Dermis microvascular lymphatic vessel endothelial cell (primary cell): ENCODE data around the gene HJURP. TPM values are rescaled to one million over a fixed set of nuclear protein-coding genes. Genes with fewer than 3 reads are reported as not detected.

ENCODE experiments used
- DNase-seq, 2 donors: peaks; one replicate each; pipeline versions ENCODE4 v3.0.0 to v3.0.0-alpha.2; 2010; ENCODE audit warnings: low read depth in 2 of 2
- total RNA-seq: library from RNA; depleted of rRNA; stranded (reverse); fragments of >200 nt; gene quantifications from 2 replicates; pipeline ENCODE4 v1.2.1, GENCODE V29; 2014

The HJURP gene
- total RNA-seq, 1 donor from 2014 or later = 9.5 TPM

DNA sequence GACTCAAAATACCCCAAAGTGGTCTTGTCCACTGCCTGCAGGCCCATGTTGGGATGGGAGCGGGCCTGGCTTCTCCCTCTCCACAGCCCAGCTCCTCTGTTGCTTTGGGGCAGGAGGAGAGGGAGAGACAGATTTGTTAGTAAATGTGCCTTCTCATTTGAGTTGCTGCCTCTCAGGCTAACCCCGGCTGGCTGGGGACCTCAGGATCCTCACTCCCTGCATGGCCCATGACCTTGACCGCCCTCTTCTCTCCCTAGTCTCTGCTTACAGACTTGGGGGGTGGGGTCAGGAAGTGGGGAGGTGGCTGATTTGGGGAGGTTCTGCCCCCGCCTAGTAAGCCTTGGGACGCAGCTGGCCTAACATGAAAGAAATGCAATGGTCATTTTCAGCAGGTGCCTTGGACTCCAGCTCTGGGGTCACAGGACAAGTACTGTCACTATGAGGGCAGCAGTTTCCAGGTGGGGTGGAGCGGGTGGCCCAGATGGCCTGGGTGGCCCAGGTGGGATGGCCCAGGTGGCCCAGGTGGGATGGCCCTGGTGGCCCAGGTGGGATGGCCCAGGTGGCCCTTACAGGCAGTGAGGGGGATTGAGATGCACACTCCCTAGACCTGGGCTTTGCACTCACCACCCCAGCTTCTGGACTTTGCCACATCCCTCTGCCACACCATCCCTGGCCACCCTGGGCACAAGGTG, 24.1 kb downstream of the HJURP start:
- DNase-seq = no peak

DNA sequence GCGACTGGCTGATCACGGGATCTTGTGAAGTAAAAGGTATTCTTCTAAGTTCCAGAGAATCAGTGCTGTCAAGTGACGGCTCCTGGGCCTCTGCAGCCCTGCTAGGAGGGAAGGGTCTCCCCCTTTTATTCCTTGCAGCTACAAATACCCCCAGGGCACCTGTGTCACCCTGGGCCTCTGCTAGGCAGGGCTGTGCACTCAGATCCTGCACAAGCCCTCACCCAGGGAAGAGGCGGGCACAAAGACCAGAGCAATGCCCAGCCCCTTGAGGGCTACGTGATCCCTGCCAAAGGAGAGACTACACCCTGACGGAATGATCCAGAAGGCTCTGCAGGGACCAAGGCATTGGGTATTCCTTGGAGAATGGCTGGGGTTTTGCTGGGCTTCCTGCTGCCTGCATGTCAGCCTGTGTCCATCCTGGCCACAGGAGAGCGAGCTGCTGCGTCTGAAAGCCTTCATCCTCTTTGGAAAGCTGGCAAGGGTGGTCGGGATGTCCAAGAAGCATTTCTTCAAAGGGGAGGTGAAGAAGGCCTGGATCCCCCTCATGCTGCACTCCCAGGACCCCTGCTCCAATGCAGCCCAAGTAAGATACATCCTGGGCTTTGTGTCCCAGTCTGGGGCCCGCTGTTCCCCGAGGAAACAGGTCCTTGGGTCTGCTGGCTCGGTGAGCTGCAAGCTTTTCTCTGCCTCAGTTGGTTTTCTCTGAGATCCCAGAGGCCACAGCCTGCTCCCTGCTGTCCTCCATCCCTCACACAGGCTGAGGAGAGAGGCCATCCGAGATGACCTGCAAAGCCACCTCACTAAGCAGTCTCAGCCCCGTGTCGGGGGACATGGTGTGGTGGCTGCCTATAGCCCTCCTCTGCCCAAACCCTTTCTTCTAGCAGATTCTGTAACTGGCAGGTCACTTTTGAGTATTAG, 24.9 kb downstream of the HJURP start:
- DNase-seq = no peak

DNA sequence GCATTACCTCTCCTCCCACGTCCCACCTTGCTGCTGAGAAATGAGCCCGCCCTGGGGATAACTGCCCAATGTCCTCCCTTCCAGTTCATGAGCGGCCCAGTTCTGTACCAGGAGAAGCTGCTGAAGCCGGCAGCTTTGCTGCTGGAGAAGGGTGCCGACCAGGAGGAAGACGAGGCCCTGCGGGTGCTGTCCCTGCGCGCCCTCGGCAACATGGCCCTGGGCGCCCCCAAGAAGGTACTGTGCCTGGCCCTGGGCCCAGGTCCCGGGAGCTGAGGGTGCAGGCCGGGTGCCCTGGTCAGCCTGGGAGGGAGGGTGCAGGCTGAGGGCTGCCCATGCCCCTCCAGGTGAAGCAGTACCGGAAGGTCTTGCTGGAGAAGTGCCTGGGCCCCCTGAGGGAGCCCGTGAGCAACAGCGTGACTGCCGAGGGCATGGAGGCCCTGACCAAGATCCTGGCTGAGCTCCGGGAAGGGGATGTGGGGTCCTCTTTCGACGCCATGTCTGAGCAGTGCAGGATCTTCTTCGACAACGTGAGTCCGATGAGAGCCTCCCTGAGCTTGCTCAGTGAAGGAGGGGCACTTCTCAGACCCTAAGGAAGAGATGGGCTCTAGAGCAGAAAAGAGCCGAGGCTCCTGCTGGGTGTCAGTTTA, 25.7 kb downstream of the HJURP start:
- DNase-seq = no peak

DNA sequence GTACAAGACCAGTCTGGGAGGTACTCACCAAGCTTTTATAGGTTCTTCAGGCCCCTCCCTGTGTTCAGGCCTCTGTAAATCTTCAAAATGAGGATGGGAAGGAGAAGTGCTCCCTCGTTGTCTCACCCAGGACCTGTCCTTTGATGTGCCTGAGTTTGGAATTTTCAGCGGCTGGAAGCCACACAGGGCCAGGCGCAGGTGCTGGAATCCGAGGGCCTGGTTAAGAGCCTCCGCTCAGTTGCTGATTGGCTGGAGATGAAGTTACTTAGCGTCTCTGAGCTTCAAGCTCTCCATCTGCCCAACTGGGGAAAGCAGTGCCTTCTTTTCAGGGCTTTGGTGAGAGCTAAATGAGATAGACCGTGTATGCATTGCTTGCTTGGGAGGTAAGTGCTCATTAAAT, 30.0 kb downstream of the HJURP start:
- no peak for DNase-seq

DNA sequence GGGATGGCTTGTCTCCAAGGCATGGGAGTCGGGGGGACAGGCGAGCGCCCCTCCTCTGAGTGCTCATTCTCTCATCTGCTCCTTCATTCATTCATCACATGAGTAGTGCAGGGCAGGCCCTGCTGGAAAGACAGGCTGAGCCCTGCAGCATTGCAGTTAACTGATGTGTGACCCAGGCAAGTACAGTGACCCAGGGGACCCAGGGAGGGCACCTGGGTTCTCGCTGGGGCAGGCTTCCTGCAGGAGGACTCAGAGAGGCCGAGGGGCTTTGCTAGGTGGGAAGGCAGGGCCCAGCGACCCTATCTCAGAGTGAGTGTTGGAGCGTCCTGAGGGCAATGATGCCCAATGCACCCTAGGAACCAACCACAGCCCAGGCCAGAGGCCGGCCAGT, 30.6 kb downstream of the HJURP start:
- no peak for DNase-seq

DNA sequence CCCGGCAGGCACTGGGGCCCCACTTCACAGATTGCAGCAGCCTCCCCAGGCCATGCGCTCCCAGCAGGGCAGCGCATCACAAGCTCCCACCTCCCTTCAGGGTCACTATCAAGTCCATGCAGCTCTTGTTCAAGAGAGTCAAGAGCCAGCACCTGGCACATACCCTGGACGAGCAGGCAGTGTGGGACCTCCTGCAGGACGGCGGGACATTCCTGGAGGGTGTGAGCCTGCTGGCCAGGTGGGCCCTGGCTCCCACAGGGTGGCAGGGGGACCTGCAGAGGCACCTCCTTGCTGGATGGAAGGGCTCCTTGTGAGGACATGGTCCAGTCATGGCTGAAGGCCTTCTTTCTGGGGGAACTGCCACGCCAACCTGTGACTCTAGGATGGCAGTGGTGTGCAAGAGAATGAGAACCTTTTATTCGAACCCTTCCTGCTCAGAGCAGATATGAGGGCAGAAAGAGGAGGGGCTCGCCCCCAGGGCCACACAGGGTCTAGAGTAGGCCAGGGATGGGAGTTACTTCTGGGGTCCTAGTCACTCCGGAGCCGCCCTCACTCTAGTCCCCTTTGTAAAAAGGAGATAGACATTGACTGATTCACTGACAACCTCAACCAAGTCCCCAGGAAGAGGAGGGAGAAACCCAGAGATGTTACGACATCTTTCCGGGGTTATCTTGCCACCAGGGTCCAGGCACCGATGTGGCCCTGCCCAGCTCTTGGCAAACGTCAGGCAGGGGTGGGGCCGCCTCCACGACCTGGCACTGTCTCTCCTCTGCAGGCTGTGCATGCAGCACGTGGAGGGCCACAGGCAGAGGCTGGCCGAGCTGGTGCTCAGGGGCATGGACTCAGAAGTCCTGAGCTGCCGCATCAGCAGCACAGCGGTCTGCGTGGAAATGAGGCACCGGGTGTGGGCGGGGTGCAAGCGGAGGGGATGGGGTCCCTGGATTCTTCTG, 31.3 kb downstream of the HJURP start:
- DNase-seq = no peak

DNA sequence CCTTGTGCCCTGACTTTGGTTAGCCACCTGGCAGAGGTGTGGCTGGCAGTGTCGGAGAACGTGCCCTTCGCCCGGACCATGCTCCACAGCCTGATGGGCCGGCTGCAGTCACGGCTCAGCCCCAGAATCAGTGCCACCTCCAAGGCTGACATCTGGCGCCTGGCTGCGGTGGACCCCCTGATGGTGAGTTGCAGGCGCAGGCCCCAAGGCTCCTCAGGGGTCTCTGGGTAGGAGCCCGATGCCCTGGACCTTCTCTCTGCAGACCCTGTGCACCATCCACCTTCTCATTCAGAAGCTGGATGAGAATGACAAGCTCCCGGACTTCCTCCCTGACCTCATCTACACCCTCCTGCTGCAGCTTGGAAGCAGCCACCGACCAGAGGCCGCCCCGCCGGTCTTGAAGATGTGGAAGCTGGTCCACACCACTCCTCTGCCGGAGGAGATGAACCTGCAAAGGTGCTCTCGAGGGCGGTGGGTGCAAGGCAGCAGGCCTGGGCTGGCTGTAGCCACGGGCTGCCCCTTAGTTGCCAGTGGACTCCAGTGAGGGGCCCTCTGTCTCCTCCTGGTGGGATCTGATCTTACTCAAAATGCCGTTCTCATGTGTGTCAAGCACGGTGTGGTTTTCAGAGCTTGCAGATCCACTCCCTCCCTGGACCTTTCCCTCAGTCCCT, 32.1 kb downstream of the HJURP start:
- no peak for DNase-seq

DNA sequence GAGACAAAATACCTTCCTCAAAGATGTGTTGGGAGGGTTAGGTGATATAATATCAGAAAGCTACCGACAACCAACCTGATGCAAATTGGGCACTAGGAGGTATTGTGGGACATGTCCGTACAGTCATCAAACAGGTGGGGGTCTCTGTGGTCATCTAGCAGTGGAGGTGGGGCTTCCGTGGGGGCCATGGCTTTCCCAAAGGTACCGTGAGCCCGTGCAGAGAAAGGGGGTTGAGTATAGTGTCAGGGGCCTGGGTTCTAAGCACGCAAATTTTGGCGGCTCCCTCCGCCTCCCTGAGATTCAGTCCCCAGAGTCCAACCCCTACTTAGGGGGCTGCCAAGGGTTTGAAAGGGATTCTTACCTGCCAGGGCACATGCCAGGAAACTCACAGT, 32.6 kb downstream of the HJURP start:
- no peak for DNase-seq

DNA sequence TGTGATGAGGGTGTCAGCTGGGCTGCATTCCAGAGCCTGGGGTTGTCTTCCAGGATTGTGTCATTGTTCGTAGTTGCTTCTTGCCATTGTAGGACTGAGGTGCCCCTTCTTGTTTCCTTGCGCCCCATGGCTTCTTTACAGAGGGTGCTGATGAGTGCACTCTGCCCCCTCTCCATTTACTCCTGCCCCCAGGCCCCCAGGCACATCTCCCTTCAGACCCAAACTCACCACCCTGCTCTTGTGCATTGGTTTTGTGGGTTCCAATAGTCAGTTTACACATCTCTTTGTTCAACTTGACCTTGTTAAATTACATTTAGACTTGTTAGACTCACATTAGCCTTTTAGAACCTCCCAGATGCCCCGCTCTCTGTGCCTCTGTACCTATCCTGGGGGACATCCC, 33.1 kb downstream of the HJURP start:
- no peak for DNase-seq

DNA sequence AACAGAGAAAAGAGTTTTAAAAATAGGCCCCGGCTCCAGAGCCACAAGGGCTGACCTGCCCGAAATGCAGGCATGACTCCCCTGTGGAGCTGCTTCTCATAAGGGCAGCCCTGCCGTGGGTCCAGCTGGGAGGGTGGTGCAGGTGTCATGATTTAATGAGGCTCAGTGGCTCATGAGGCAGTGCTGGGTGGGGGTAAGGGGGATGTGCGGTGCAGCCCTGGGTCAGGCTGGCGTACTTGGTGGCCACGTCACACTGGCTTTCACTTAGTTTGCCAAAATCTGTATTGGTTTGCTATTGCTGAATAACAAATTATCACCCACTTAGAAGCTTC, 33.6 kb downstream of the HJURP start:
- no peak for DNase-seq

DNA sequence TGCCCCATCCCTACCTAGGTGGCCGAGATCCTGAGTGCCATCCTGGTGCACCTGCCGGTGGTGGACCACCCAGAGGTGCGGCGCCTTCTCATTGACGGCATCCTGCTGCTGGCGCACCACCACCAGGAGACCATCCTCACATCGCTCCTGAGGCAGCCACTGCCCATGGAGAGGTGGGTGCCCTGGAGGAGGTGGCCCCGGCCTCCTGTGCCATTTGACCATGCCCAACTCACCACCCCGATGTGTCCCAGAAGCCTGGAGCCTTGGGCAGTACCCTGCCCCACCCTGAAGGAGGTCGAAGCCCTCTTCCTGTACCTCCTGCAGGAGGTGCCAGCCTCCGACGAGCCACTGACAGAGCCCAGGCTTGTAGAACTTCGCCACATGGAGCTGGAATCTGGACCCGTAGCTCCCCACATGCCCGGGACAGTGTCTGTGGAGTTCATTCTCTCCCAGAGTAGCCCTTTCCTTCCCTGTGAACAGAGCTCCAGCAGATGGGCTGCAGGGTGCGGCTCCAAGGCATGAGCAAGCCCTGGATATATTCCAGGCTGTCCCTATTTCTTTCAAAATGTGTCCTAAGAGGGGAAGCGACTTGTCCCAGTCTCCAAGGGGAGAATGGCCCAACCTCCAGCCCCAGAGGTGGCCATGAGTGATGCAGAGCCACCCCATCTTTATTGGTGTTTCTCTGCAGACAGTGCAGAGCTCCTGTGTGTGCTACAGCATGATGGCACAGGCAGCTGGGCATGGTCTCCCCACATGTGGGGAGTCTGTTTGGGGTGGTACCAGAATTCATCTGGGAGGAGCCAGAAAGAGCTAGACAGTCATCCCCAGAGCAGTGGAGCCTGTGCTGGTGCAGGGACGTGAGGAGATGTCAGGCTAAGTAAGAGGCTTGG, 34.2 kb downstream of the HJURP start:
- no peak for DNase-seq

DNA sequence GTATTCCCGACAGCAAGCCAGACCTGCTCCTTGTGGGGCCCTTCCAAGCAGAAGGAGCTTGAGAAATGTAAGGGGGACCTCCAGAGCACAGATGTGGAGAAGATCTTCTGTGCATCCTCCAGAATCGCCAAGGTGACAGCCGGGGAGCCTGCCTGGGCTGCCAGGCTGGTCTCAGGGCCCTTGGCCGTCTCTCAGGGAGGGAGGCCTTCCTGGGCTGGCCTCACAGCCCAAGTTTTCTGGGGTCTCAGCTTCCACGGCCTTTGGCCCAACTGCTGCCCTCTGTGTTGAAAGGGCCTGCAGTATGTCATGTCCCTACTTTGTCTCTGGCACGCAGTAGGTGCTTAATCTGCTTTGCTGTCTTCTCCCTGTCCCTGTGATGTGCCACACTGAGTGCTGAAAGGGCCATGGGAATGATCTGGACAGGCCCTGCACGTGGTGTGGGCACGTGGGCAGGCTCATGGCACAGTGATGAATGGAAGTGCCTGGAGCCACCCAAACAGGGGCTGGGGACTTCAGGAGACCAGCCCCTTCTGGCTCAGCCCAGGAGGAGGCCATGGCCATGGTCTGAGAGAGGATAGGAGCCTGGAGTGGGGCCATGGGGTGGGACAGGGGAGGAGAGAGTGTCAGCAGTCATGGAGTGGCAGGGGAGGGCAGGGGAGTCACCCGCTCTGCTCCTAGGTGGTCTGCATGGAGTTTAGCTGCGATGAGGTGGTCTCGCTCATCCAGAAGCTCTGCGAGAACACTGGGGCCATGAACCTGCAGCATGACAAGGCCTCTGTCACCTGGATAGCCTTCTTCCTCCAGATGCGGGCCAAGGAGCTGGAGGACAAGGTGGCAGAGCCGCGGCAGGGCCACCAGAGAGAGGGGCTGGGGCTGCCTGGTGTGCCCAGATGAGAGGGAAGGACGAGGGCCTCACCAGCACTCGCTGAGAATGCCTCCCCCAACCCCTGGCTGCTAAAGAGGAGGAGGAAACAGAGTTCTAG, 35.4 kb downstream of the HJURP start:
- DNase-seq = no peak

DNA sequence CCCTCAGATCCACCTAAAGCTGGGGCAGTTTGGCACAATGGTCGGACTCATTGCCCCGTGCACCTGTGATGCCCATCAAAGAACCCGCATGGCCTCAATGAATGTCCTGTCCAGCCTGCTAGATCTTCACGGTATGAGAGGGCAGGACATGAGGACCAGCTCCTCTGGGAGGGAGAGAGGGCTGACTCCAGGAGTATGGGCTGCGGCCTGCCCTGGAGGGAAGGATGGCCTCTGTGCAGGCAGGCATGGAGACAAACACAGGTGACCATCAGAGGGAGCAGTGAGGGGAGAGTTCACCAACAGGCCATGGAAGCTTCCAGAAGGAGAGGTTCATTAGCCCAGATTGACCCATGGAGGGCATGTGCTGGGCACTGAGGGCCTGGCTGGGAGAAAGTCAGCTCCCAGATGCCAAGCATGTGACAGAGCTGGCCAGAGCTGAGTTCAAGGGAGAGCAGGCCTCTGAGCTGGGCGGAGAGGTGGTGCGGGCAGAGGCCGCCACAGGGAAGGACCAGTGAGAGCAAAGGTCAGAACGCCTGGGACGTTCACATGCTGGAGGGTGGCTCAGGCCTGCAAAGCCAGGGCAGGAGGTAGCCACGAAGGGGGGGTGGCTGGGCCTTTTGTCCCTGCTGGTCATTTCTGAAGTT, 36.2 kb downstream of the HJURP start:
- DNase-seq = no peak

DNA sequence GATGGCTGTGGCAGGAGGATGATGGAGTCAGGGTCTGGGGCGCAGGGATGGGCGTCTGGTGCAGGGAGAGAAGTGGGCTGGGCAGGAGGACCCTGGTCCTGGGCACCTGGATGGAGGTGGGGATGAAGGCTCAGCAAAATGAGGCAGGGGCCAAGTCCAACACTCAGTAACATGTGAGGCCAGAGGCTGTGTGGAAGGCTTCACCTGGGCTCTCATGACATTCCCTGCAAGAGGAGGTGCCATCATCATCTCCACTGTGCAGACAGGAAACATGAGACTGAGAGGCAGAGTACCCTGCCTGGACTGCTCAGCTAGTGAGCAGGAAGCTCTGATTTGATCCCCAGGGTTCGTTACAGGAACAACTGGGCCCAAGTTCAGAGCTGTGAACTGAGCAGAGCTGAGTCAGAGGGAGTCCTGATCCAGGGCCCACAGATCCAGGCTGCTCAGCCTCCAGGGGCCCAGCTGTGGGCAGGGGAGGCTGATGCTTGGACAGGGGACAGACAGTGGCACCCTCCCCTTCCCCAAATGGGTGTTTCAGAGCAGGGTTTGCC, 36.9 kb downstream of the HJURP start:
- no peak for DNase-seq

DNA sequence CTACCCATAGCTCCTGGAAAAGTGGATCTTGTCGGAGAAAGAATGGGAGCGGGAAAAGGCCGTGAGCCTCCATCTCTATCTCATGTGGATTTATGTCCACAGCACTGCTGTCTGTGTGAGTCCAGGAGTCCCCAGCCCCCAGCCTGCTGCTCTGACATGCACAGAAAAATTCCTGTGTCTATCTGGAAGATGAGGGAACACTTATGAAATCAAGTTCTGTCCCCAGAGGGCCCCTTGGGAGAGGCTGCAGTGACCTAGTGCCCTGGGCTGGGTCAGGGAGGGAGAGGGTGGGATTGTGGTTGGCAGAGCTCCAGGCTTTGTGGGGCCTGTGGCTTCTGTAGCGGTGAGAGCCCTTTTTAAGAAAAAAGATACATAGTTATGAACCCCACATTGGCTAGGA, 37.6 kb downstream of the HJURP start:
- DNase-seq = no peak

DNA sequence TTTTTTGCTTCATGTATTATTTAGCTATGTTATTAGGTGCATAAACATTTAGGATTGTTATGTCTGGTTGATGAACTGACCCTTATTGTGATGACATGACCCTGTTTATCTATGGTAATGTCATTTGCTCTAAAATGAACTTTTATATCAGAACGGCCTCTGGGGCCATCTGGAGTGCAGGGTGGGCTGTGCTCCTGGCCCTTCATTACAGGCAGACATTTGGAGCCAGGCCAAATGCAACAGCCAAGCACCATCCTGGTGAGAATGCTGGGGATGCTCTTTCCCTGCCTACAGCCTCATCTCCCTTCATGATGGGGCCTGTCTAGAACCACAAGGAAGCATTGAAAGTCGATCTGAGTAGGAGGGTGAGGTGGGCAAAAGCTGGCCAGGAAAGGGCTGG, 38.0 kb downstream of the HJURP start:
- DNase-seq = no peak

DNA sequence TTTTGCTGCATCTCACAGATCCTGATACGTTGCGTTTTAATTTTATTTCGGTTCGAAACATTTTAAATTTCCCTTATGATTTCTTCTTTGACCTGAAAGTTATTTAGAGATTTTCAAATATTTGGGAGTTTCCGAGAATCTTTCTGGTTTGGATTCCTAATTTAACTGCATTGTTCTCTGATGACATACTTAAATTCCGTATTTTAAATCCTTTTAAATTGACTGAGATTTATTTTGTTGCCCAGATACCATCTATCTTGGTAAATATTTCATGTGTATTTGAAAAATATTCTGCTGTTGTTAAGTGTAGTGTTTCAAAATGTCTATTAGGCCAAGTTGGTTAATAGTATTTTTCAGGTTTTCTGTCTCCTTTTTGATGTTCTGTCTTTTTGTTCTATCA, 38.5 kb downstream of the HJURP start:
- no peak for DNase-seq
